Left ventricle myocardium superior (tissue), 1 donor: ENCODE measurements around the gene AP3D1. TPM values are rescaled to one million over a fixed set of nuclear protein-coding genes. Genes with fewer than 3 reads are reported as not detected.

Source experiments
- ATAC-seq: fragments of 200-7000 bp; cut with Tn5 transposase; one replicate; pipeline ENCODE4 v1.9.1; 2020; ENCODE audit warnings: mild to moderate bottlenecking, moderate library complexity
- DNase-seq: peaks from one replicate; pipeline ENCODE4 v3.0.0-alpha.2; 2020
- intact Hi-C: fragments of 100-400 bp; cut with micrococcal nuclease; formaldehyde crosslinking; loops from one replicate; pipeline ENCODE4 v1.11.0; 2022
- total RNA-seq: library from RNA; stranded (reverse); fragmentation: NEBNext Ultra II Directional; extraction: Animal tissue kit (Norgen Biotek cat#: 25700); gene quantifications from one replicate; pipeline ENCODE4 v1.2.1, GENCODE V29; 2021
- donor health status: DM: no; HTN: yes; CAD: no; lungs with severe emphysema.

AP3D1 gene
- total RNA-seq, 1 donor from 2014 or later: 78.2 TPM

DNA sequence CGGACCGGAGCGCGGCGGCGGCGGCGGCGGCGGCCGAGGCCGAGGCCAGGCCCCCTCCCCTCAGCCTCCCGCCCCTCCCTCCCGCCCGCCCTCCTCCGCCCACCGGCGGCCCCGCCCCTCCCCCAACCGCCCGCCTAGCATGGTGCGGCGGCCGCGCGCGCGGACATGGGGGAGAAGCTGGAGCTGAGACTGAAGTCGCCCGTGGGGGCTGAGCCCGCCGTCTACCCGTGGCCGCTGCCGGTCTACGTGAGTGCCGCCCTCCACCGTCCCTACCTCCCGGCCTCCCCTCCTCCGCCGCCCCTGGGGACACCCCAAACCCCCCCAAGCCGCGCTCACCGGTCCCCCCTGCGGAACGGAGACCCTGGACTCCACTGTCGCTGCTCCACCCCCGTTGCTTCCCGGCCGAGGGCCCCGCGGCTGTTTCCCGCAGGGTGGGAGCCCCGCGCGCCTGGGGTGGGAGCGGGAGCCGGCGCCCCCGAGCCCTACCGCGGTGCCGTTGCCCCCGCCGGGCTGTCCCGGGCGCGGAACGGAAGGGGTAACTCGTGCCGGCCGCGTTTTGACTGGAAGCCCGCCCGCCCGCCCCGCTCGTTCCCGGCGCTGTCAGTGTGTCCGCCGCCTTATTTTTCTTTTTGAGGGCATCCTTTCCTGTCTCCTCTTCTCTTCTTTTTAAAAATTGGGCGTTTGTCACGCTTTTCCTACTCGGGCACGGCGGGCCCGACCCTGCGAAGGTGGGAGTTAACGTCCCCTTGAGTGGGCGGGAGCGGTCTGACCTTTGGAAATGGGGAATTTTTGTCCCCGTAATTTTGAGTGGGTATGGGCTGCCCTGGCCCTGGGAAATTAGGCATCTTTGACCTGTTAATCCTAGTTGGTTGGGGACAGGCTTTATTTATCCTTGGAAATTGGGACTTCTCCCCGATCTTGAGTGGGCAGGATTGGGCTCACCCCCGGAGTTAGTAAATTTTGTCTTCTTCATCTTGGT lies 12.9 kb upstream of the AP3D1 start:
- intact Hi-C loops: no loop called here
- ATAC-seq: peak; percentile 17
- no peak for DNase-seq

GRCh38 chr19:2160379-2160778 lies 9.0 kb upstream of the AP3D1 start:
- ATAC-seq (no peak), DNase-seq (no peak)
- intact Hi-C loops: no loop called here

DNA sequence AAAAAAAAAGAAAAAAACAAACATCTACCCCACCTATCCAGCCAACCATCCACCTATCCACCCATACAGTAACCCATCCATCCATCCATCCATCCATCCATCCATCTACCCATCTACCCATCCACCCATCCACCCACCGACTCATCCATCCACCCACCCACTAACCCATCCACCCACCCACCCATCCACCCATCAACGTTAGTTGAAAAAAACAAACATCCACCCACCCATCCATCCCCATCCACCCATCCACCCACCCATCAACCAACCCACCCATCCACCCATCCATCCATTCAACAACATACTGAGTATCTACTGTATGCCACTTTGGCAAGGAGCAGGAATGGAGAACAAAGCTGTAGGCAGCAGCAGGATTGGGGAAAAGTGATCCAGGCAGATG lies 6.1 kb upstream of the AP3D1 start:
- DNase-seq (no peak), ATAC-seq (no peak)
- intact Hi-C loops: no loop called here

- no peak for DNase-seq
- no peak for ATAC-seq
- intact Hi-C loops: no loop called here
Observed at GRCh38 chr19:2154587-2155075, 3.3 kb upstream of the AP3D1 start.

- no peak for ATAC-seq
- peak; percentile 58 for DNase-seq
- intact Hi-C loops: no loop called here
Observed at GRCh38 chr19:2150794-2151338, 500 bp downstream of the AP3D1 start.

DNA sequence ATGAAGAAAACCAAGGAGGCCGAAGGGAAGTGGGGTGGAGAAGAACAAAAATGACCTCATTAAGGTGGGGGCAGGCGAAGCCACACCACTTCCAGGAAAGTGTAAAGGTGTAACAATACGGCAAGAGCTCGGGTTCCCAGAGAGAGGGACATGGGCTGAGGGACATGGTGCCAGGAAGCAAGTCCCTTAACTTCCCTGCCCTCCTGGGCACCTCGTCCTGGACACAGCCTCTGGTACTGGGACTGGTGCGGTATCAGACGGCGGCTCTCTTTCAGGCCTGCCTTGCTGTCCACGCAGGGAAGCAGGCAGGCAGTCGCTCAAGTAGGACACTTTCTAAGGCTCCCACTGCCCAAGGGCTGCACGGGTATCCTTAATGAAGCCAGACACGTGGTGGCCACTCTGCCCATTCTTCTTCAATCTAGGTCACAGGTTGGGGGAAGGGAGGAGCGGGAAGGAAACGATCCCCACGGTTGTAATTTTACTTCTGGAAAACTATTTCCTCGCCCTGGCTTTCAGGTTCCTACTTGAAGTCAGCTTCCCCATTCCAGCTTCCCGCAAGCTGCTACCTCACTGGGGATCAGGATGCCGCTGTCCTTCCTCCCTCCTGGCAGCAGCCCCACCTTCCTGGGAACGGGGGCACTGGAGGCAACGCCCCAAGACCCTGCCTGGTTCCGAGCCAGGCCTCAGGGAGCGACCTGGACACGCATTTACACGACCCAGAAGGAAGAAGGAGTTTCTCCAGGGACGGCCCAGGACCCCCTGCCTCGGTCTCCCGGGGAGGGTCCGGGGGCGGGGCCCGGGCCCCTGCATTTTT lies 1.2 kb downstream of the AP3D1 start:
- intact Hi-C loops: no loop called here
- ATAC-seq (no peak), DNase-seq (no peak)

DNA sequence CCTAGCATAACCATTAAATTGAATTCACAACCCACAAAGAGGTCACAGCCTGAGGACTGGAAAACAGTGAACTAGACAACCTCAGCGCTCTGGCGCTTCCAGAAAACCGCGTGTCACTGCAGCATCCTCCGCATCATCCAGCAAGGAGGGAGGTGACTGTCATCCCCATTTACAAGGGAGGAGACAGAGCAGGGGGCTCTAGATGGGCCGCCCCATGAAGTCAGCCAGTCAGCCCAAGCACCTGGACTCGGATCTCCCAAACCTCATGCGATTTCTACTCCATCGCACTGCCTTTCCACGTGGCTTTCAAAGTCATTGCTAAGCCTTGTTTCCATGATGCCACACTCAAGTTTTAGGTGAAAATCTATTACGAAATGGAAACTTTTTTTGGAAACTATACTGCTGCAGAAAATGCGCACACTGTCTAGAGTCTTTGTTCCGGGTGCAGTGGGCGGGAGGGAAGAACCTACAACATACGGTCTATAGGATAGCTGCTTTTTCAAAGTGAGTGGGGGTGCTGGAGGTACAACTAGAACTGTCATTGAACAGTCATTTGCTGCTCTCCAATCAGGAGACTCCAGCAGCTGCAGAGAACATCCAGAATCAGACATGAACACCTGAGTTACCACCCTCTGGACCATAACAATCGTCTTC lies 2.8 kb downstream of the AP3D1 start:
- intact Hi-C loops: no loop called here
- ATAC-seq (no peak), DNase-seq (no peak)

GRCh38 chr19:2145831-2146241 lies 5.5 kb downstream of the AP3D1 start:
- intact Hi-C loops: no loop called here
- no peak for DNase-seq
- ATAC-seq: peak; percentile 16

DNA sequence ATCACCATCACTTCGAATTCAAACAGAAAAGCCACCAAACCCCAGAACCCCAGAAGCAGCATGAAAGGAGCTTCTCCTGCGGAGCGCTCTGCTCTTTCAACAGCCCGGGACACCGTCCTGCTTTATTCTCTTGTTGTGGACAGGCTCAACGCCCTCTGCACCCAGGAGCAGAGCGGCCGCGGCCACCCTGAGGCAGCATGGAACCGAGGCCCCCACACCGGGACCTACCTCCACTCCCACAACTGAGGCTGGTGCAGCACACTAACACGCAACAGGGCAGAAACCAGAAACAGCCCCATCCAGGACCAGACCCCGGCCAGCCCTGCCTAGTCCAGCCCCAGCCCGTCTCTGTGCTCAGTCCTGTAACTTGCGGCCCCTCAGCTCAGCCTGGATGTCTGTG lies 7.2 kb downstream of the AP3D1 start:
- no peak for ATAC-seq

GRCh38 chr19:2142173-2142829 lies 9.1 kb downstream of the AP3D1 start:
- ATAC-seq (no peak), DNase-seq (no peak)
- intact Hi-C loops: no loop called here

More for the DNA sequence above, 7.2 kb downstream of the AP3D1 start:
- intact Hi-C loops: no loop called here
- no peak for DNase-seq

DNA sequence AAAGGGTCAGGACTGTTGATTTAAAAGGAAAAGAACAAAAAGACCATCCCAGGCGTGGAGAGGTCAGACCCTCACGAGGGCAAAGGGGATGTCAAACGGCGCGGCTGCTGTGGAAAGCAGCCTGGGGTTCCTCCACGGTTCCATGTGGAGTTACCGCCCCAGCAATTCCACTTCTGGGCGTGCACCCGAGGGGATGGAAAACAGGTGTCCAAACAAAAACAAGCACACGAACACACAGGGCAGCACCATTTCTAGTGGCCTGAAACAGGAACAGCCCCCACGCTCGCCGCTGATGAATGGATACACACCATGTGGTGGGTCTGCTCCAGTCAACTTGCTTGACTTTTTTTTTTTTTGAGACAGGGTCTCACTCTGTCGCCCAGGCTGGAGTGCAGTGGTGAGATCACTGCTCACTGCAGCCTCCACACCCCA lies 11.2 kb downstream of the AP3D1 start:
- ATAC-seq: no peak
- intact Hi-C loops: no loop called here
- DNase-seq: no peak

DNA sequence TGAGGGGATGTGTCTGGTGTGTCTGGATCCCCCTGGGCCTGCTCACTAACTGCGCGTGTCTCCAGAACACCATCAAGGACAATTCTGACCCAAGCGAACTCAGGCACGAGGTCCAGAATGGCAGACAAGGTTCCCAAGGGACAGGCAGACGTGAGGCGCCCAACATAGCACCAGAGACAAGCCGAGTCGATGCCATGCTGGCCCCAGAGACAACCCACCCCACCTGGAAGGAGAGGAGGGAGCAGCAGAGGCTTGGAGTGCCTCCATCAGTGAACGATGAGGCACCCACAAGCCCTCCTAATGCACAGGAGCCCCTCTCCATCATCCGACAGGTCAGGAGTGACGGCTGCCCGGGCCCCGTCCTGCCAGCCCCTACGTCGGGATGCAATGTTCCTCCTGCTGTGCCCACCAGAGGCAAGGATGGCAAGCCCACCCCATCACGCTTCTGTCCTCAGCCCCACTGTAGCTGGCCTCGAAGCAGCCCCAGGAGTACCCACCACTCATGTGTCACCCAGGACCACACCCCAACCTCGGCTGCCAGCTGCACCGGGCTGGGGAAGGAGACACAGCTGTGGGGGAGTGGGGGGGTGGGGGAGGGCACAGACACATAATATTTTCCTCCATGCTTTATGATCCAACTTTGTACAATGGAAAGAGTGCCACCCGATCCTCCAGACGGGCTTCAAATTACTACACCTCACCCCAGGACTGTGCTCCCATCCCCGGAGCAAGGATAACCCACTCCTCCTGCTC lies 11.8 kb downstream of the AP3D1 start:
- DNase-seq: no peak
- no peak for ATAC-seq
- intact Hi-C loops: no loop called here

DNA sequence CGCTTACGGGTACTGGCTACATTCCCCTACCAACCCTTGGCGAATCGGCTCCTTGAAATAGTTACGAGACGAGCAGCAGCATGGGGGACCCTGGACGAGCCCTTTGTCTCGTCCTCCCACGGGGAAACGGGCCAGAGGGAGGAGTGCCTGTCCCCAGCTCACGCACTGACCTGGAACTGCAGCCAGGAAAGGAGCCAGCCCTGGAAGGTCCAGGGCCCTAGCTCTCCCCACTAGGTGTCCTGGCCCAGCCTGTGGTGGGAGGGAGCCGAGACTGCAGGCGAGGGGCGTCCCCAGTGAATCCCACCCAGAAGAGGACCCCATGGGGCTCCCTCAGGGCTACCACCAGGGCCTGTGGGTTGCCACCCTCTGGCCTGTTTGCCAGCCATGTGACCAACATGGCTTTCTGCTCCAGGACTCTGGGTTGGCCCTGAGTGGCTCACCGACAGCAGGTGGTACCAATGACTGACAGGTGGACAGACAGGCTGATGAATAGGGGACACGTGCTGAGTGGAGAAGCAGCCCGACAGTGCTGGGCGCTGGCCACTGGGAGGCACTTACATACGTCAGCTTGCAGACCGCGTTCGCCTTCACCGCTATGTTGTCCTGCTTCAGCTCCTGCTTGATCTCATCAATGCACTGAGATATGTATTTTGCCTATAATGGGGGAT lies 13.2 kb downstream of the AP3D1 start:
- DNase-seq (peak; percentile 67), ATAC-seq (peak; percentile 78)
- intact Hi-C loops: no loop called here

GRCh38 chr19:2136796-2137195 lies 14.6 kb downstream of the AP3D1 start:
- intact Hi-C loops: no loop called here
- DNase-seq (no peak), ATAC-seq (no peak)

DNA sequence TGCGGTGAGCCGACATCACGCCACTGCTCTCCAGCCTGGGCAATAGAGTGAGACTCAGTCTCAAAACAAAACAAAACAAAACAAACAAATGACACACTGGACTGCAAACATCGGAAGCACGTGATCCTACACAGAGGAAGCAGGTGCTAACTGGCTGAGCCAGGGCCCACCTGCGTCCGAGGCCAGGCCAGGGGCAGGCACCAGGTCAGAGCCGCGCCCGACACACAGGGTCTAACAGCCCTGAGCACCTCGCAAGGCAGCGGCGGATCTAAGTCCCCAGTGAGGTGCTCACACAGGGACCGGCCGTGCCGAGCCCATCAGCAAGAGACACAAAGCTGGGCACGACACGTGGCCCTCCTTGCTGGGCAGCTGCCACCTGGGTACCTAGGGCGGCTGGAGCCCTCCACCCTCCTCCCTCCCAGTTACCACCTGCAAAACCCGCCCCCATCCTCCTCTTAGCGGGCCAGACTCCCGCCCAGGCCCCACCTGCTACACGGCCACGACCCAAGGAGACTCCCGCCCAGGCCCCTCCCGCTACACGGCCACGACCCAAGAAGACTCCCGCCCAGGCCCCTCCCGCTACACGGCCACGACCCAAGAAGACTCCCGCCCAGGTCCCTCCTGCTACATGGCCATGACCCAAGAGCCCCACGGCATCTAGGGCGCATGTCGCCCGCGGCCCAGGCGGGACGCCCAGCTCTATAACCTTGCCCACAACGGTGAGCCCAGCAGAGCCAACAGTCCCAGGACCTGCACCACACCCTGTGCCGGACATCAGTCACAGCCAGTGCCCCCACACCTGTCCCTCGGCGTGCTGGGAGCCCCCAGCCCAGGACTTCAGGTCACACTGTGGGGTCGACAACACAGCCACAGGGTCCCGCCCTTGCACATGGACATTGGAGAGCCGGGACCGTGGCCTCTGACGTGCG lies 15.6 kb downstream of the AP3D1 start:
- no peak for DNase-seq
- ATAC-seq: no peak

DNA sequence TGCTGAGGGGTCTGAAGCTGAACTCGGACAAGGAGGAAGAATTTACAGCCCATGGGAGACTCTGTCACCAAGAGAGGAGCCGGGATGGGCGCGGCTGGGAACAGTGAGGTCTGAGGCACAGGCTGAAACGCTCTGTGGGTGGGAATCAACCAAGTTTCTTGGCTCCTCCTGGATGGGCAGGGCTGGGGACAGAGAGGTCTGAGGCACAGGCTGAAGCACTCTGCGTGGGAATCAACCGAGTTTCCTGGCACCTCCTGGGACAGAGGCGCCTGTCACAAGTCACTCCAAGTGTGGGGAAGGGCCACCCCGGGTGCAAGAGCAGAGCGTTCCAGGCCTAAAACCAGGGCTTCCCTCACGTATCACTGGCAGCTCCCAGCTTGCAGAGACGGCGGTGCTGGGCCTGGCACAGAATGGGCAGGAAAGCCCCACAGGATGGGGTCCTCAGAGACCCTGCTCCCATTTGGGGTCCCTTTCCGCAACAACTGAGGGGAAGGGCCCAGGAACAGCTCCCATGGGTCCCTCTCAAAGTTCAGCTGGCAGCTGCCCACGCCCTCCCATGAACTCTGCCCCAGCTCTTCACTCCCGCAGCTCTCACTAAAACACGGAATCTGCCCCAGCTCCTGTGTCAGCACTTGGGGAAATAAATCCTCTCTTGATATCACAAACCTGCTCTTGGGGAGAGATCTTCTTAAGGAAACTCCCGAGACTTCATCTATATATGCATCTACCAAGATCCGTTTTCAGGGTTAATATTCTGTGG lies 18.5 kb downstream of the AP3D1 start:
- peak; percentile 9 for ATAC-seq
- intact Hi-C loops: no loop called here
- peak; percentile 60 for DNase-seq

More for the DNA sequence above, 15.6 kb downstream of the AP3D1 start:
- intact Hi-C loops: no loop called here
